ENCODE measurements around the gene OR1L1. TPM values are rescaled to one million over a fixed set of nuclear protein-coding genes. Genes with fewer than 3 reads are reported as not detected.

Gene OR1L1
- total and polyA plus RNA-seq, 9 of the 15 experiments (the other 6 are each of a cell fraction or from before 2014, with no cell fraction given), result not detected

- in situ Hi-C loops (cut with MboI), result no loop called here
- no peaks in the 10 kb centered on the region for H3K79me2 ChIP-seq (ENCODE audit: control insufficient read depth, insufficient read depth, low read length)
- BruUV-seq (replicated peaks), result no TSS peak
- no peaks in the 10 kb centered on the region for H4K20me1 ChIP-seq (replicated peaks; ENCODE audit: control insufficient read depth, insufficient read depth, low read length)
- intact Hi-C loops (cut with micrococcal nuclease), result no loop called here
- ChIA-PET POLR2A (no interaction called here), CTCF (ENCODE audit: low intra/inter-chr PET ratio) (no interaction called here)
- H3K36me3 ChIP-seq (ENCODE audit: control insufficient read depth, insufficient read depth, low read length), result no peaks in the 10 kb centered on the region
- ATAC-seq, result no peak
- no peak for DNase-seq (ENCODE audit: extremely low read depth in 1 of 4, low spot score in 3 of 4)
- no peak for TF ChIP-seq FUS (optimal IDR thresholded peaks at IDR 0.05; ENCODE audit: low read depth, low read length)
- TF ChIP-seq PHF20 (IDR thresholded peaks at IDR 0.05; ENCODE audit: partially characterized antibody), result no peak
- TF ChIP-seq NFYB (IDR thresholded peaks at IDR 0.05; ENCODE audit: extremely low read depth, insufficient read length), result no peak
- no peak for TF ChIP-seq GATAD2A (IDR thresholded peaks at IDR 0.05)
- TF ChIP-seq THRA (IDR thresholded peaks at IDR 0.05), result no peak
- no peak for TF ChIP-seq HDAC6 (IDR thresholded peaks at IDR 0.05; ENCODE audit: low read depth, low read length)
- no peak for TF ChIP-seq THRAP3 (IDR thresholded peaks at IDR 0.05; ENCODE audit: borderline replicate concordance)
- TF ChIP-seq ATF1 (CRISPR knock-in tag; IDR thresholded peaks at IDR 0.05), result no peak
- TF ChIP-seq ATF1 (tag; IDR thresholded peaks at IDR 0.05), result no peak
- TF ChIP-seq HNRNPK (IDR thresholded peaks at IDR 0.05; ENCODE audit: low read depth, low read length, poor library complexity, severe bottlenecking), result no peak
- TF ChIP-seq POLR3A (IDR thresholded peaks at IDR 0.05; ENCODE audit: borderline replicate concordance, extremely low read depth, insufficient read depth, insufficient read length), result no peak
- no peak overlapping the region for H3K4me3 ChIP-seq
- H2AFZ ChIP-seq (ENCODE audit: low read depth, low read length), result no peak overlapping the region
- no peak overlapping the region for H3K4me2 ChIP-seq (ENCODE audit: insufficient read depth, low read length)
- WGBS (ENCODE audit: insufficient coverage, low coverage, missing lambda C conversion rate), result 0% methylated on average over 1 of the region's 1 CpG
- no peak overlapping the region for H3K9ac ChIP-seq (ENCODE audit: insufficient read depth in 1 of 2, low read depth in 2 of 2, low read length in 2 of 2)
- no peak overlapping the region for H3K27ac ChIP-seq (ENCODE audit: extremely low read depth, low read depth, low read length)
- H3K4me1 ChIP-seq (replicated peaks in 1 of 2; ENCODE audit: control insufficient read depth in 2 of 2, insufficient read depth in 2 of 2, low read length in 2 of 2), result no peaks in the 10 kb centered on the region
- no peaks in the 10 kb centered on the region for H3K9me3 ChIP-seq (replicated peaks; ENCODE audit: control insufficient read depth, insufficient read depth, low read depth, low read length)
- no peak for FAIRE-seq
- H3K9me1 ChIP-seq (ENCODE audit: control insufficient read depth, insufficient read depth, low read length), result no peaks in the 10 kb centered on the region
- no peaks in the 10 kb centered on the region; a peak in 1 of 5 replicates for H3K27me3 ChIP-seq (ENCODE audit: control insufficient read depth in 2 of 2, insufficient read depth in 2 of 2, low read length in 2 of 2)
These were observed 5.1 kb upstream of the OR1L1 start for GRCh38 chr9:122656378-122656777.
